ENCODE measurements around the gene CRNKL1. TPM values are rescaled to one million over a fixed set of nuclear protein-coding genes. Genes with fewer than 3 reads are reported as not detected.
A peak's percentile ranks its signal among the peaks of the same experiment; 100 is the strongest.
"Not testable (repeated sequence)": the region's sequence is repeated elsewhere in the genome, so short reads cannot be mapped to it uniquely, and the experiment has no call there.

CRNKL1 gene
- total RNA-seq, 1 donor from 2014 or later = 21.9 TPM

DNA sequence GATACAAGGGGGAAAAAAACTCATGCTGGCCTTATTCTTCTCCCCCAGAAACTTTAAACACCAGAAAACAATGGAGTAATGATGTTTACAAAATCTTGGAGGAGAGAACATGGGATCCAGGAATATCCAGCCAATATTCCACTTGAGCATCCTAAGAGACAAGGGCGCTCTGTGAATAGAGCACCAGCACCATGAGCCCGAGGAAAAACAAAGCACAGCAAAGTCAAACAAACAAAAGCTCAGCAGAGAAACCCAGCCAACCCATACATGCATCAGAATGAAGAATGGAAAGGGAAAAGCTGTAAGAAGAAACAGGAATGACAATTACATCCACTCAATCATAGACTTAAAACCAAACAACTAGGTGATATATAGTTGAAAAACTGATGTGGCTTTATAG is 39.7 kb downstream of the CRNKL1 start:
- DNase-seq (ENCODE audit: extremely low spot score, unreplicated experiment) = no peak
- no peak overlapping the region for H3K27ac Mint-ChIP-seq (ENCODE audit: unreplicated experiment)
- H3K9me3 Mint-ChIP-seq (ENCODE audit: unreplicated experiment) = no peaks in the 10 kb centered on the region
- no peaks in the 10 kb centered on the region for H3K27me3 Mint-ChIP-seq (ENCODE audit: unreplicated experiment)
- H3K4me1 Mint-ChIP-seq (ENCODE audit: unreplicated experiment) = peaks cover 22% of the 10 kb centered on the region
- TF ChIP-seq, protein P1, sequence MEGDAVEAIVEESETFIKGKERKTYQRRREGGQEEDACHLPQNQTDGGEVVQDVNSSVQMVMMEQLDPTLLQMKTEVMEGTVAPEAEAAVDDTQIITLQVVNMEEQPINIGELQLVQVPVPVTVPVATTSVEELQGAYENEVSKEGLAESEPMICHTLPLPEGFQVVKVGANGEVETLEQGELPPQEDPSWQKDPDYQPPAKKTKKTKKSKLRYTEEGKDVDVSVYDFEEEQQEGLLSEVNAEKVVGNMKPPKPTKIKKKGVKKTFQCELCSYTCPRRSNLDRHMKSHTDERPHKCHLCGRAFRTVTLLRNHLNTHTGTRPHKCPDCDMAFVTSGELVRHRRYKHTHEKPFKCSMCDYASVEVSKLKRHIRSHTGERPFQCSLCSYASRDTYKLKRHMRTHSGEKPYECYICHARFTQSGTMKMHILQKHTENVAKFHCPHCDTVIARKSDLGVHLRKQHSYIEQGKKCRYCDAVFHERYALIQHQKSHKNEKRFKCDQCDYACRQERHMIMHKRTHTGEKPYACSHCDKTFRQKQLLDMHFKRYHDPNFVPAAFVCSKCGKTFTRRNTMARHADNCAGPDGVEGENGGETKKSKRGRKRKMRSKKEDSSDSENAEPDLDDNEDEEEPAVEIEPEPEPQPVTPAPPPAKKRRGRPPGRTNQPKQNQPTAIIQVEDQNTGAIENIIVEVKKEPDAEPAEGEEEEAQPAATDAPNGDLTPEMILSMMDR (IDR thresholded peaks at IDR 0.05) = no peak
- no peaks in the 10 kb centered on the region for H3K36me3 Mint-ChIP-seq (ENCODE audit: unreplicated experiment)
- no peak overlapping the region for H3K4me3 Mint-ChIP-seq (ENCODE audit: unreplicated experiment)

DNA sequence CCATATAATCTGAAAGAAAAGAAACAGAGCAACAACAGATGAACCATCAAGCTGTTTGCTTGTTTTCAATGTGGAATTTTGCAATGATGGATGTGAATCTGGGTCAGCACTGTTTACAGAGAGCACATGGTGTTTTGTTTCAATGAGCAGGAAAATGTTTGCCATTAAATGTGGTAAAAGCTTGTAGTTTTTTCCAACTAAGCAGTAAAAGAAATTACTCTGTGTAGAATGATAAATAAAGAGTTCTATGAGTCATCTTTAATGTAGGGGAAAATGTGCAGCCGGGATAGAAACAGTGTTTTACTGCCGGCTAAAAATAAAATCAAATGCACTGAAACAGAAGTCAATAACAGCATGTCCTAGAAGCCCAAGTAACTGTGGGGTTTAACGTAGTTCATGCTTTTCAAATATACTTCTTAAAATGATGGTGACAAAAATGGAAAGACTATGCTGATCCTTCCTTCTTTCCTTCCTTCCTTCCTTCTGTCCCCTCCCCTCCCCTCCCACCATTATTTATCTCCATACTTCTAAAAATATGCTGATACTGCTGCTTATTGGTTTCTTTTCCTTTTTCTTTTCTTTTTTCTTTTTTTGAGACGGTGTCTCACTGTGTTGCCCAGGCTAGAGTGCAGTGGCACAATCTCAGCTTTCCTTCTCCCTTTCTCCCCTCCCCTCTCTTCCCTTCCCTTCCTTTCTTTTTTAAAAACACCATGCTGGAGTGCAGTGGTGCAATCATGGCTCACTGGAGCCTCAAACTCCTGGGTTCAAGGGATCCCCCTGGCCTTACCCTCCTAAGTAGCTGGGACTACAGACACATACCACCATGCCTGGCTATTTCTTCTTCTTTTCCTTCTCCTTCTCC is 41.4 kb downstream of the CRNKL1 start:
- DNase-seq (ENCODE audit: extremely low spot score, unreplicated experiment) = no peak
- peaks cover 16% of the 10 kb centered on the region for H3K4me1 Mint-ChIP-seq (ENCODE audit: unreplicated experiment)
- peak overlapping the region; percentile 48 for H3K4me3 Mint-ChIP-seq (ENCODE audit: unreplicated experiment)
- TF ChIP-seq, protein P1 (IDR thresholded peaks at IDR 0.05) = no peak
- H3K27me3 Mint-ChIP-seq (ENCODE audit: unreplicated experiment) = no peaks in the 10 kb centered on the region
- H3K27ac Mint-ChIP-seq (ENCODE audit: unreplicated experiment) = peak overlapping the region; percentile 86
- H3K36me3 Mint-ChIP-seq (ENCODE audit: unreplicated experiment) = no peaks in the 10 kb centered on the region
- no peaks in the 10 kb centered on the region for H3K9me3 Mint-ChIP-seq (ENCODE audit: unreplicated experiment)

DNA sequence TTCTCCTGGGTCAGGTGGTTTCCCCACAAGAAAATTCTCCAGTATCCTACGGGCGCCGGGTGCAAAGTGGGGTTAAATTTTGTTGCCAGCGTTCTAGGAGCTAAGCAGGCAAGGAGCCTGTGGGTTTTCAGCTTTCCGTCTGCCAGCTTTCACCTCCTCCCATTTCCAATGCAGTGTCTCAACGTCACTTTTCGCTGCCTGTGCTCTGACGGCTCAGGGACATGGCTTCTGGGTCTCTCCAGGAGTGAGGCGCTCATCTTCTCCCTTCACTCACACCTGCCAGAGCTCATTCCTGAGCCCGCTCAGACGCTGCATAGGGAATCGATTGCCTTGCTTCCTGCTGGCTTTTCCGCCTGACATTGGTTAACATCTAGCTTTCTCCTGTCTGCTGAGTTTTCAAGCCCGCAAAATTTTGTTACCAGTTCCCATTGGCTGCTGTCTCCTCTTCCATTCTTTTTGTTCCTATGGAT is 42.4 kb downstream of the CRNKL1 start:
- peak overlapping the region; percentile 27 for H3K27ac Mint-ChIP-seq (ENCODE audit: unreplicated experiment)
- H3K27me3 Mint-ChIP-seq (ENCODE audit: unreplicated experiment) = no peaks in the 10 kb centered on the region
- no peaks in the 10 kb centered on the region for H3K9me3 Mint-ChIP-seq (ENCODE audit: unreplicated experiment)
- no peaks in the 10 kb centered on the region for H3K36me3 Mint-ChIP-seq (ENCODE audit: unreplicated experiment)
- DNase-seq (ENCODE audit: extremely low spot score, unreplicated experiment) = no peak
- H3K4me1 Mint-ChIP-seq (ENCODE audit: unreplicated experiment) = peaks cover 16% of the 10 kb centered on the region
- TF ChIP-seq, protein P1 (IDR thresholded peaks at IDR 0.05) = no peak
- no peak overlapping the region for H3K4me3 Mint-ChIP-seq (ENCODE audit: unreplicated experiment)

DNA sequence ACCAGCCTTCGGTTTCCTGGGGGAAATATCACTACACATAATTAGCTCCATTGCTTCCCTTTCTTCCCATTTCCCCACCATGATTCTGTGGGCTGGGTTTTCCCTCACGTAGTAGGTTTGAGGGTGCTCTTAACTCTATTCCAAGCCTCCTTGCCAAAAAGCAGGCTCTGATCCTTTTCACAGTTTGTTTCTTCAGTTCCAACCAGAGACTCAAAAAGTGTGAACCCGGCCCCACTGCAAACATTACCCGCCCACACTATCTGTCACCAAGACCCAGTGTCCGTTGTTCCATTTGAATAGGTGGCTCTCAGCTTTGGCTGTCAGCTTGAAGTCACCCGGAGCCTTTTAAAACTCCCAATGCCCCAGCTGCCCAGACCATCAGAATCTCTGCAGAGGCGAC is 46.9 kb downstream of the CRNKL1 start:
- no peaks in the 10 kb centered on the region for H3K27me3 Mint-ChIP-seq (ENCODE audit: unreplicated experiment)
- H3K4me3 Mint-ChIP-seq (ENCODE audit: unreplicated experiment) = no peak overlapping the region
- peaks cover 27% of the 10 kb centered on the region for H3K4me1 Mint-ChIP-seq (ENCODE audit: unreplicated experiment)
- no peak overlapping the region for H3K27ac Mint-ChIP-seq (ENCODE audit: unreplicated experiment)
- no peaks in the 10 kb centered on the region for H3K9me3 Mint-ChIP-seq (ENCODE audit: unreplicated experiment)
- no peak for DNase-seq (ENCODE audit: extremely low spot score, unreplicated experiment)
- TF ChIP-seq, protein P1 (IDR thresholded peaks at IDR 0.05) = no peak
- peaks cover 21% of the 10 kb centered on the region for H3K36me3 Mint-ChIP-seq (ENCODE audit: unreplicated experiment)

DNA sequence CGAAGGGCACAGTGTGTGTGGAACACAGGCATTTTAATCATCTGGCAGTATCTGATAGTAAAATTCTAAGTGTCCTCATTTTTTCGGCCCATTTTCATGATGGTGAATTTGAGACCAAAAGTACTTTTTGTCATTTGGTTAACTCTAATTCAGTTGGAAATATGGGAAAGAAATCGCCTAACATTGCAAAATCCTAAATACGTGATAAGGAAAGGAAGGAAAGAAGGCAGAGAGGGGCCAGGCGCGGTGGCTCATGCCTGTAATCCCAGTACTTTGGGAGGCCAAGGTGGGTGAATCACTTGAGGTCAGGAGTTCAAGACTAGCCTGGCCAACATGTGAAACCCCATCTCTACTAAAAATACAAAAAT is 48.3 kb downstream of the CRNKL1 start:
- H3K27ac Mint-ChIP-seq (ENCODE audit: unreplicated experiment) = peak overlapping the region; percentile 65

More for the DNA sequence above, 48.3 kb downstream of the CRNKL1 start:
- Mint-ChIP-seq H3K4me1 (ENCODE audit: unreplicated experiment) (peaks cover 23% of the 10 kb centered on the region), H3K36me3 (ENCODE audit: unreplicated experiment) (peaks cover 30% of the 10 kb centered on the region)
- not testable (repeated sequence) for H3K27me3 Mint-ChIP-seq (ENCODE audit: unreplicated experiment); H3K9me3 Mint-ChIP-seq (ENCODE audit: unreplicated experiment); DNase-seq (ENCODE audit: extremely low spot score, unreplicated experiment); H3K4me3 Mint-ChIP-seq (ENCODE audit: unreplicated experiment)

Data from osteocyte (in vitro differentiated cells).